ENCODE data around the gene SALL4.
A peak's percentile ranks its signal among the peaks of the same experiment; 100 is the strongest.
"Not testable (repeated sequence)": the region's sequence is repeated elsewhere in the genome, so short reads cannot be mapped to it uniquely, and the experiment has no call there.

Gene SALL4

DNA sequence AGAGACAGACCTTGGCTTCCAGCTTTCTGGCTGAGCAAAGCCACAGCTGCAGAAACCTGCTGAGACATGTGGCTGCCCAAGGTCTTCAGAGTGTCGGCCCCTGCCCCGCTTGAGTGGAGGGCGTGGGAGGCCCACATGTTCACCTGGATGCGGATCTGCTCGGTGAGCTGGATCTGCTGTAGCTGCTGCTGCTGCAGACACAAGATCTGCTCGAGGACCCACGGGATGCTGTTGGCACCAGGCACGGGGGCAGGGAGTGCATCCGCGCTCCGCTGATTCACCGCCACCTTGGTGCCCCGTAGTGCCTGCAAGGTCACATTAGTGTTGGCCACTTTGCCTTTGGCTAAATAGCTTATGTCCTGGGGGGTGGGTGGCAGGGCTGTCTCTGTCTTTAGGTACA lies 10.7 kb downstream of the SALL4 start:
- H3K27ac Mint-ChIP-seq, result no peak overlapping the region
- H3K27me3 Mint-ChIP-seq (ENCODE audit: low read depth, poor library complexity), result peaks cover 2% of the 10 kb centered on the region
- DNase-seq, result no peak
- TF ChIP-seq, protein P1, sequence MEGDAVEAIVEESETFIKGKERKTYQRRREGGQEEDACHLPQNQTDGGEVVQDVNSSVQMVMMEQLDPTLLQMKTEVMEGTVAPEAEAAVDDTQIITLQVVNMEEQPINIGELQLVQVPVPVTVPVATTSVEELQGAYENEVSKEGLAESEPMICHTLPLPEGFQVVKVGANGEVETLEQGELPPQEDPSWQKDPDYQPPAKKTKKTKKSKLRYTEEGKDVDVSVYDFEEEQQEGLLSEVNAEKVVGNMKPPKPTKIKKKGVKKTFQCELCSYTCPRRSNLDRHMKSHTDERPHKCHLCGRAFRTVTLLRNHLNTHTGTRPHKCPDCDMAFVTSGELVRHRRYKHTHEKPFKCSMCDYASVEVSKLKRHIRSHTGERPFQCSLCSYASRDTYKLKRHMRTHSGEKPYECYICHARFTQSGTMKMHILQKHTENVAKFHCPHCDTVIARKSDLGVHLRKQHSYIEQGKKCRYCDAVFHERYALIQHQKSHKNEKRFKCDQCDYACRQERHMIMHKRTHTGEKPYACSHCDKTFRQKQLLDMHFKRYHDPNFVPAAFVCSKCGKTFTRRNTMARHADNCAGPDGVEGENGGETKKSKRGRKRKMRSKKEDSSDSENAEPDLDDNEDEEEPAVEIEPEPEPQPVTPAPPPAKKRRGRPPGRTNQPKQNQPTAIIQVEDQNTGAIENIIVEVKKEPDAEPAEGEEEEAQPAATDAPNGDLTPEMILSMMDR (IDR thresholded peaks at IDR 0.05), result no peak
- no peaks in the 10 kb centered on the region for H3K9me3 Mint-ChIP-seq
- no peak overlapping the region for H3K4me3 Mint-ChIP-seq
- peaks cover 76% of the 10 kb centered on the region for H3K36me3 Mint-ChIP-seq (ENCODE audit: low read depth)
- H3K4me1 Mint-ChIP-seq, result peaks cover 52% of the 10 kb centered on the region

- no peak for DNase-seq
- Mint-ChIP-seq H3K36me3 (ENCODE audit: low read depth) (peaks cover 82% of the 10 kb centered on the region), H3K27ac (peak overlapping the region; percentile 54), H3K9me3 (no peaks in the 10 kb centered on the region), H3K27me3 (ENCODE audit: low read depth, poor library complexity) (peaks cover 2% of the 10 kb centered on the region), H3K4me1 (peaks cover 38% of the 10 kb centered on the region), H3K4me3 (no peak overlapping the region)
- TF ChIP-seq, protein P1 (IDR thresholded peaks at IDR 0.05), result no peak
These were observed 12.1 kb downstream of the SALL4 start for GRCh38 chr20:51790256-51790655.

DNA sequence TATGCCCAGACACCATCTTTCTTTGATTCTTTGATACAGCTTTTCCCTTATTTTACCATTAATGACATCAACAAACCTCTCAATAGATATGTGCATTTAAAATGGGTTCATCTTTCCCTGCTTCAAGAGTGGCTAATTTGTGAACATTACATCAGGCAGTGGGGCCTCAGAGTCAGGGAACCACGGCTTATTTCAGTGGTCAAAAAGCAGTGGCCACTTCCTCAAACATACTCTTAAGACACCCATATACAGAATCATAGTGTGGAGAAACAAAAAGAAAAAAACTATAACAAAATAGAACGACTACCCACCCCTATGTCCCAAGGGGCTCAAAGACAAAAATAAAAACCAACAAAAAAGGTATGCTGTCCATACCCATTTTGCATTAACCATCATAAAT lies 12.9 kb downstream of the SALL4 start:
- TF ChIP-seq, protein P1 (IDR thresholded peaks at IDR 0.05), result no peak

DNA sequence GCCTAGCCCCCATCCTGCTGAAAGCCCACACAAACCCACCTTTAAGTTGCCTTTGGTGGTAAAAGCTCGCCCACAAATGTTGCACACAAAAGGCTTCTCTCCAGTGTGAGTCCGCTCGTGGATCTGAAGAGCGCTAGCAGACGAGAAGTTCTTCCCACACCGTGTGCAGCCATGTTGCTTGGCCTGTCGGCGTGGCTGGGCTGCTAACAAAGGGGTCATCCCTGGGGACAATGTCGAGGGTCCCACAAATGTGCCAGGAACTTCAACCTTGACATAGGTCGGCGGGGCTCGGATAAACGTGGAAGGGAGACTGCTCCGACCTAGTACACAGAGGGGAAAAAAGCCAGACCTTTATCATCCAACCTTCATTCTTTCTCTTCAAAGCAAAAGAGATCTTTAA lies 13.5 kb downstream of the SALL4 start:
- peaks cover 2% of the 10 kb centered on the region for H3K27me3 Mint-ChIP-seq (ENCODE audit: low read depth, poor library complexity)
- peaks cover 26% of the 10 kb centered on the region for H3K4me1 Mint-ChIP-seq
- DNase-seq, result no peak
- peak overlapping the region; percentile 79 for H3K27ac Mint-ChIP-seq
- TF ChIP-seq, protein P1 (IDR thresholded peaks at IDR 0.05), result no peak
- peaks cover 89% of the 10 kb centered on the region for H3K36me3 Mint-ChIP-seq (ENCODE audit: low read depth)
- H3K9me3 Mint-ChIP-seq, result no peaks in the 10 kb centered on the region
- no peak overlapping the region for H3K4me3 Mint-ChIP-seq

More for the DNA sequence above, 12.9 kb downstream of the SALL4 start:
- H3K9me3 Mint-ChIP-seq, result no peaks in the 10 kb centered on the region
- peak overlapping the region; percentile 84 for H3K27ac Mint-ChIP-seq
- no peak overlapping the region for H3K4me3 Mint-ChIP-seq
- peaks cover 86% of the 10 kb centered on the region for H3K36me3 Mint-ChIP-seq (ENCODE audit: low read depth)
- H3K27me3 Mint-ChIP-seq (ENCODE audit: low read depth, poor library complexity), result peaks cover 2% of the 10 kb centered on the region
- H3K4me1 Mint-ChIP-seq, result peaks cover 31% of the 10 kb centered on the region
- DNase-seq, result no peak

- no peak overlapping the region for H3K4me3 Mint-ChIP-seq
- peaks cover 34% of the 10 kb centered on the region for H3K9me3 Mint-ChIP-seq
- peaks cover 95% of the 10 kb centered on the region for H3K36me3 Mint-ChIP-seq (ENCODE audit: low read depth)
- H3K27me3 Mint-ChIP-seq (ENCODE audit: low read depth, poor library complexity), result no peaks in the 10 kb centered on the region
- TF ChIP-seq, protein P1 (IDR thresholded peaks at IDR 0.05), result no peak
- no peak for DNase-seq
- H3K27ac Mint-ChIP-seq, result peak overlapping the region; percentile 42
- H3K4me1 Mint-ChIP-seq, result no peaks in the 10 kb centered on the region
These were observed 18.0 kb downstream of the SALL4 start for GRCh38 chr20:51784299-51784698.

DNA sequence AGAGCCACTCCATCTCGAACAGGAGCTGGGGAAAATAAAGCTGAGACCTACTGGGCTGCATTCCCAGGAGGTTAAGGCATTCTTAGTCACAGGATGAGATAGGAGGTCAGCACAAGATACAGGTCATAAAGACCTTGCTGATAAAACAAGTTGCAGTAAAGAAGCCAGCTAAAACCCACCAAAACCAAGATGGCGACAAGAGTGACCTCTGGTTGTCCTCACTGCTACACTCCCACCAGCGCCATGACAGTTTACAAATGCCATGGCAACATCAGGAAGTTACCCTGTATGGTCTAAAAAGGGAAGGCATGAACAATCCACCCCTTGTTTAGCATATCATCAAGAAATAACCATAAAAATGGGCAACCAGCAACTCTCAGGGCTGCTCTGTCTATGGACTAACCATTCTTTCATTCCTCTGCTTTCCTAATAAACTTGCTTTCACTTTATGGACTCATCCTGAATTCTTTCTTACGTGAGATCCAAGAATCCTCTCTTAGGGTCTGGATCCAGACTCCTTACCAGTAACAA lies 24.0 kb downstream of the SALL4 start:
- not testable (repeated sequence) for DNase-seq; H3K4me3 Mint-ChIP-seq; H3K27ac Mint-ChIP-seq; H3K27me3 Mint-ChIP-seq (ENCODE audit: low read depth, poor library complexity); H3K4me1 Mint-ChIP-seq
- peaks cover 55% of the 10 kb centered on the region for H3K9me3 Mint-ChIP-seq
- peaks cover 70% of the 10 kb centered on the region for H3K36me3 Mint-ChIP-seq (ENCODE audit: low read depth)

Data from nephron progenitor cell (in vitro differentiated cells).